Progenitor cell of endocrine pancreas (in vitro differentiated cells): ENCODE results near the gene HNRNPDL. TPM values are rescaled to one million over a fixed set of nuclear protein-coding genes. Genes with fewer than 3 reads are reported as not detected.

Experiments used
- DNase-seq: peaks from one replicate; pipeline ENCODE4 v3.0.0; 2021; ENCODE audit warnings: low spot score; ENCODE audit not compliant: unreplicated experiment
- H3K27ac Mint-ChIP-seq: 2 replicates; pipeline ENCODE4 v1.8.0; 2021; ENCODE audit warnings: mild to moderate bottlenecking, moderate library complexity, mixed read lengths
- H3K27me3 Mint-ChIP-seq: 2 replicates; pipeline ENCODE4 v1.8.0; 2021; ENCODE audit warnings: mixed read lengths
- H3K36me3 Mint-ChIP-seq: 2 replicates; pipeline ENCODE4 v1.8.0; 2022; ENCODE audit warnings: mixed read lengths; ENCODE audit not compliant: insufficient read depth
- H3K4me1 Mint-ChIP-seq: 2 replicates; pipeline ENCODE4 v1.8.0; 2021; ENCODE audit warnings: low read depth, mixed read lengths
- H3K4me3 Mint-ChIP-seq: 2 replicates; pipeline ENCODE4 v1.8.0; 2021; ENCODE audit warnings: low read depth, mild to moderate bottlenecking, moderate library complexity, mixed read lengths
- H3K9me3 Mint-ChIP-seq: 2 replicates; pipeline ENCODE4 v1.8.0; 2021; ENCODE audit warnings: low read depth, mixed read lengths
- CTCF ChIP-seq: fragments of 200-600 bp; sonication (generic); IDR thresholded peaks from one replicate; pipeline ENCODE4 v1.5.0; 2021; ENCODE audit warnings: antibody characterized with exemption, mild to moderate bottlenecking; ENCODE audit not compliant: unreplicated experiment
- total RNA-seq: library from RNA; stranded (reverse); gene quantifications from 2 replicates; pipeline ENCODE4 v1.2.1, GENCODE V29; 2021

Gene HNRNPDL
- total RNA-seq, 1 donor from 2014 or later: 549 TPM

GRCh38 chr4:82382751-82383150 lies 47.5 kb downstream of the HNRNPDL start:
- peaks cover 8% of the 10 kb centered on the region for H3K36me3 Mint-ChIP-seq
- no peak overlapping the region for H3K4me3 Mint-ChIP-seq
- no peak for TF ChIP-seq CTCF
- H3K27ac Mint-ChIP-seq: no peak overlapping the region
- no peak for DNase-seq
- H3K4me1 Mint-ChIP-seq: no peaks in the 10 kb centered on the region
- no peaks in the 10 kb centered on the region for H3K27me3 Mint-ChIP-seq
- peaks cover 17% of the 10 kb centered on the region for H3K9me3 Mint-ChIP-seq

GRCh38 chr4:82381661-82382296 lies 48.5 kb downstream of the HNRNPDL start:
- TF ChIP-seq CTCF: no peak
- Mint-ChIP-seq H3K4me3 (no peak overlapping the region), H3K27me3 (no peaks in the 10 kb centered on the region), H3K36me3 (peaks cover 9% of the 10 kb centered on the region), H3K27ac (no peak overlapping the region), H3K4me1 (no peaks in the 10 kb centered on the region), H3K9me3 (peaks cover 16% of the 10 kb centered on the region)
- no peak for DNase-seq

GRCh38 chr4:82381235-82381634 lies 49.0 kb downstream of the HNRNPDL start:
- TF ChIP-seq CTCF: no peak
- Mint-ChIP-seq H3K36me3 (peaks cover 10% of the 10 kb centered on the region), H3K27ac (no peak overlapping the region), H3K9me3 (peaks cover 11% of the 10 kb centered on the region), H3K27me3 (no peaks in the 10 kb centered on the region), H3K4me3 (no peak overlapping the region), H3K4me1 (peaks cover 2% of the 10 kb centered on the region)
- no peak for DNase-seq

- H3K4me1 Mint-ChIP-seq: peaks cover 4% of the 10 kb centered on the region
- H3K27ac Mint-ChIP-seq: no peak overlapping the region
- no peak for TF ChIP-seq CTCF
- H3K36me3 Mint-ChIP-seq: peaks cover 10% of the 10 kb centered on the region
- H3K4me3 Mint-ChIP-seq: no peak overlapping the region
- no peak for DNase-seq
- H3K9me3 Mint-ChIP-seq: peaks cover 9% of the 10 kb centered on the region
- H3K27me3 Mint-ChIP-seq: no peaks in the 10 kb centered on the region
These were observed 49.4 kb downstream of the HNRNPDL start for GRCh38 chr4:82380831-82381230.

GRCh38 chr4:82380344-82380743 lies 49.9 kb downstream of the HNRNPDL start:
- peaks cover 5% of the 10 kb centered on the region for H3K9me3 Mint-ChIP-seq
- no peak overlapping the region for H3K27ac Mint-ChIP-seq
- no peak overlapping the region for H3K4me3 Mint-ChIP-seq
- DNase-seq: no peak
- no peaks in the 10 kb centered on the region for H3K27me3 Mint-ChIP-seq
- peaks cover 10% of the 10 kb centered on the region for H3K36me3 Mint-ChIP-seq
- H3K4me1 Mint-ChIP-seq: peaks cover 8% of the 10 kb centered on the region
- TF ChIP-seq CTCF: no peak
